ENCODE data around the gene HELZ.
"Not testable (repeated sequence)": the region's sequence is repeated elsewhere in the genome, so short reads cannot be mapped to it uniquely, and the experiment has no call there.

HELZ gene

GRCh38 chr17:67116045-67116575, 128.9 kb downstream of the HELZ start:
- no peak for DNase-seq (ENCODE audit: low spot score)

GRCh38 chr17:67115401-67115800, 129.6 kb downstream of the HELZ start:
- DNase-seq (ENCODE audit: low spot score), result no peak

- DNase-seq (ENCODE audit: low spot score), result no peak
Observed at GRCh38 chr17:67113486-67113885, 131.5 kb downstream of the HELZ start.

GRCh38 chr17:67111808-67112207, 133.2 kb downstream of the HELZ start:
- DNase-seq (ENCODE audit: low spot score), result no peak

GRCh38 chr17:67111327-67111726, 133.7 kb downstream of the HELZ start:
- no peak for DNase-seq (ENCODE audit: low spot score)

- no peak for DNase-seq (ENCODE audit: low spot score)
Observed at GRCh38 chr17:67110619-67111018, 134.4 kb downstream of the HELZ start.

- no peak for DNase-seq (ENCODE audit: low spot score)
Observed at GRCh38 chr17:67109111-67109510, 135.9 kb downstream of the HELZ start.

GRCh38 chr17:67107811-67108775, 136.9 kb downstream of the HELZ start:
- DNase-seq (ENCODE audit: low spot score), result no peak

GRCh38 chr17:67107171-67107570, 137.8 kb downstream of the HELZ start:
- DNase-seq (ENCODE audit: low spot score), result no peak

- no peak for DNase-seq (ENCODE audit: low spot score)
Observed at GRCh38 chr17:67105213-67105612, 139.8 kb downstream of the HELZ start.

- DNase-seq (ENCODE audit: low spot score), result not testable (repeated sequence)
Observed at GRCh38 chr17:67104641-67105040, 140.4 kb downstream of the HELZ start.

GRCh38 chr17:67098006-67098405, 147.0 kb downstream of the HELZ start:
- DNase-seq (ENCODE audit: low spot score), result no peak

- DNase-seq (ENCODE audit: low spot score), result no peak
Observed at GRCh38 chr17:67096609-67097008, 148.4 kb downstream of the HELZ start.

GRCh38 chr17:67095803-67096202, 149.2 kb downstream of the HELZ start:
- no peak for DNase-seq (ENCODE audit: low spot score)

- DNase-seq (ENCODE audit: low spot score), result not testable (repeated sequence)
Observed at GRCh38 chr17:67095291-67095690, 149.7 kb downstream of the HELZ start.

- DNase-seq (ENCODE audit: low spot score), result no peak
Observed at GRCh38 chr17:67093348-67093747, 151.6 kb downstream of the HELZ start.

- not testable (repeated sequence) for DNase-seq (ENCODE audit: low spot score)
Observed at GRCh38 chr17:67092710-67093109, 152.3 kb downstream of the HELZ start.

GRCh38 chr17:67092291-67092690, 152.7 kb downstream of the HELZ start:
- no peak for DNase-seq (ENCODE audit: low spot score)

GRCh38 chr17:67090341-67090740, 154.7 kb downstream of the HELZ start:
- no peak for DNase-seq (ENCODE audit: low spot score)

- no peak for DNase-seq (ENCODE audit: low spot score)
Observed at GRCh38 chr17:67088639-67089038, 156.4 kb downstream of the HELZ start.

- DNase-seq (ENCODE audit: low spot score), result no peak
Observed at GRCh38 chr17:67085406-67085805, 159.6 kb downstream of the HELZ start.

GRCh38 chr17:67082107-67082506, 162.9 kb downstream of the HELZ start:
- peak; percentile 29 for DNase-seq (ENCODE audit: low spot score)

GRCh38 chr17:67080804-67081203, 164.2 kb downstream of the HELZ start:
- no peak for DNase-seq (ENCODE audit: low spot score)

- DNase-seq (ENCODE audit: low spot score), result no peak
Observed at GRCh38 chr17:67079491-67079890, 165.5 kb downstream of the HELZ start.
